Upper lobe of right lung (tissue), 1 donor: Measurements from ENCODE around the gene BHLHE23. TPM values are rescaled to one million over a fixed set of nuclear protein-coding genes. Genes with fewer than 3 reads are reported as not detected.

Source experiments
- ATAC-seq: fragments of 200-7000 bp; cut with Tn5 transposase; one replicate; pipeline ENCODE4 v1.9.1; 2020; ENCODE audit warnings: mild to moderate bottlenecking, moderate library complexity
- DNase-seq: peaks from one replicate; pipeline ENCODE4 v3.0.0-alpha.2; 2020
- H3K27ac ChIP-seq: fragments of 200-600 bp; one replicate; pipeline ENCODE4 v1.8.0; 2022
- H3K27me3 ChIP-seq: fragments of 200-600 bp; one replicate; pipeline ENCODE4 v1.8.0; 2022; ENCODE audit warnings: mild to moderate bottlenecking
- H3K36me3 ChIP-seq: fragments of 200-600 bp; one replicate; pipeline ENCODE4 v1.8.0; 2022
- H3K4me1 ChIP-seq: fragments of 200-600 bp; one replicate; pipeline ENCODE4 v1.8.0; 2022
- H3K4me3 ChIP-seq: fragments of 200-600 bp; one replicate; pipeline ENCODE4 v1.8.0; 2022; ENCODE audit warnings: mild to moderate bottlenecking
- H3K9me3 ChIP-seq: fragments of 200-600 bp; one replicate; pipeline ENCODE4 v1.8.0; 2022
- intact Hi-C: fragments of 100-400 bp; cut with DNase I; formaldehyde crosslinking; loops from one replicate; pipeline ENCODE4 v1.11.0; 2022
- total RNA-seq: library from RNA; stranded (reverse); fragmentation: NEBNext Ultra II Directional; extraction: Animal tissue kit (Norgen Biotek cat#: 25700); gene quantifications from one replicate; pipeline ENCODE4 v1.2.1, GENCODE V29; 2021
- TF ChIP-seq, protein P1 (sequence below): fragments of 200-600 bp; IDR thresholded peaks from one replicate; pipeline ENCODE4 v1.8.0; 2022; ENCODE audit warnings: antibody characterized with exemption
- donor health status: DM: no; HTN: yes; CAD: no; lungs with severe emphysema.

Gene BHLHE23
- total RNA-seq, 1 donor from 2014 or later = not detected

DNA sequence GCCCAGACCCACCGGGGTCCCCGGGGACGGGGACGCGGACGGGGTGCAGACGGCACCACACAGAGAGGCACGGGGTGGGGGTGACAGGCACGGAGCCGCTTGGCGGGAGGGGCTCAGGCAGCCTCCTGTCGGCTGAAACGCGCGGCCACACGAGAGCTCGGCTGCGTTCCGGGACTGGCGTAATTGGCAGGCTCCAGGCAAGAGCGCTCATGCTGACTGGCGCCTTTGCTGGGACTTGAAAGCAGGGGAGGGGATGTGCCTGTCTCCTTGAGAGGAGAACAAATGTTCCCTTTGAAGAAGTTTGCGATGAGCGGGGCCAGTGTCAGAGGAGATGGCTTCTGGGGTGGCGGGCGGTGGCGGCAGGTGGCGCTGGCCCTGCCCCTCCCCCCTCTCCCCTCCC is 25.8 kb downstream of the BHLHE23 start:
- Histone ChIP-seq H3K27ac (no peak overlapping the region), H3K4me1 (peaks cover 3% of the 10 kb centered on the region), H3K36me3 (no peaks in the 10 kb centered on the region), H3K4me3 (no peak overlapping the region), H3K27me3 (peaks cover 90% of the 10 kb centered on the region), H3K9me3 (no peaks in the 10 kb centered on the region)
- DNase-seq (no peak), ATAC-seq (no peak)
- intact Hi-C loops = no loop called here
- TF ChIP-seq, protein P1, sequence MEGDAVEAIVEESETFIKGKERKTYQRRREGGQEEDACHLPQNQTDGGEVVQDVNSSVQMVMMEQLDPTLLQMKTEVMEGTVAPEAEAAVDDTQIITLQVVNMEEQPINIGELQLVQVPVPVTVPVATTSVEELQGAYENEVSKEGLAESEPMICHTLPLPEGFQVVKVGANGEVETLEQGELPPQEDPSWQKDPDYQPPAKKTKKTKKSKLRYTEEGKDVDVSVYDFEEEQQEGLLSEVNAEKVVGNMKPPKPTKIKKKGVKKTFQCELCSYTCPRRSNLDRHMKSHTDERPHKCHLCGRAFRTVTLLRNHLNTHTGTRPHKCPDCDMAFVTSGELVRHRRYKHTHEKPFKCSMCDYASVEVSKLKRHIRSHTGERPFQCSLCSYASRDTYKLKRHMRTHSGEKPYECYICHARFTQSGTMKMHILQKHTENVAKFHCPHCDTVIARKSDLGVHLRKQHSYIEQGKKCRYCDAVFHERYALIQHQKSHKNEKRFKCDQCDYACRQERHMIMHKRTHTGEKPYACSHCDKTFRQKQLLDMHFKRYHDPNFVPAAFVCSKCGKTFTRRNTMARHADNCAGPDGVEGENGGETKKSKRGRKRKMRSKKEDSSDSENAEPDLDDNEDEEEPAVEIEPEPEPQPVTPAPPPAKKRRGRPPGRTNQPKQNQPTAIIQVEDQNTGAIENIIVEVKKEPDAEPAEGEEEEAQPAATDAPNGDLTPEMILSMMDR = no peak

DNA sequence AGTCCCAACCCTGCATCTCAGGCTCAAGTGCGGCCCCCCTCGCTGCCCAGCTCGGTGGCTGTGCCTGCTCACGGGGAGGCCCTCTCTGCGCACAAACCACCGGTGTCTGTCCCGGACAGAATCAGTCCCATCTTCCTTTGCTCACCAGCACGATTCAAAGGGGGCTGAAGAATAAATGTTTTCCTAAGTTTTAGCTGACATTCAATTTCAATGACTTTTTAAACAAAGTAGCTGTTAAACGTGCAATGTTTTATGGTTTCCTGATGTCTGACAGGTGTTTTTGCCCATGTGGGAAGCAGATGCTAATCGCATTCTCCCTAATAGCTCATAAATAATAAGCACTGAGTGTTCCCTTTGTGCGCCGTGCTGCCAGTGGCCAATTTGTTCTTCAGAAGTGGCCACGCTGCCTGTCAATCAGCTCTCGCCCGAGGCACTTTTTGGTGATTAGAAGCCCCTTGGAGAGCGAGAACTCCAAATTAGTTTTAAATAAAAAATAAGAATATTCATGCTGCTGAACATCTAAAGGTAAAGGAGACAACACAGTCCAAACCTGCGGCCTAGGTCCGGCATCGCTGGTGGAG is 26.3 kb downstream of the BHLHE23 start:
- no peaks in the 10 kb centered on the region for H3K36me3 ChIP-seq
- intact Hi-C loops = no loop called here
- TF ChIP-seq, protein P1 = no peak
- H3K4me1 ChIP-seq = peaks cover 3% of the 10 kb centered on the region
- H3K9me3 ChIP-seq = no peaks in the 10 kb centered on the region
- H3K4me3 ChIP-seq = no peak overlapping the region
- ATAC-seq (no peak), DNase-seq (no peak)
- H3K27ac ChIP-seq = no peak overlapping the region
- H3K27me3 ChIP-seq = peaks cover 90% of the 10 kb centered on the region

DNA sequence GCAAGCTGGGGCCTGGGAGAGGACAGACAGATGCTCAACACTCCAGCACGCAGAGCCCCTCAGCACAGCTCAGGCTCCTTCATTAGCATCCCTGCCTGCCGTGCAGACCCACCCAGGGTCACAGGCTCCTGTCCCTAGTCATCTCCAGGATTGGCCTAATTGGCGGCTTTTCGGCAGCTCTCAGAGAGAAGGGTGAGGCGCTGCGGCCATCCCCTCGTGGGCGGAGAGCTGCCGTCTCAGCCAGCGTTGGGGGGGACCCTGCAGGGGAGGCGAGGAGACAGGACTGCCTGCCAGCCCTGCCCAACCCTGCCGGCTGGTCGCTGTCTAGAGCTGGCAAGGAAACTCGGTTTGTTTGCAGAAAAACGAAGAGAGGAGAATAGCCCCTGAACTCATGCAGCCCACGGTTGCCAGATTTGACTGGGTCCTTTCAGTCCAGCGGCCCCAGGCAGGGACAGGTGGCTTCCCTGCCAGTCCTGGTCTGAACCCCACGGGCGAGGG is 26.8 kb downstream of the BHLHE23 start:
- Histone ChIP-seq H3K27ac (no peak overlapping the region), H3K4me3 (no peak overlapping the region), H3K9me3 (no peaks in the 10 kb centered on the region), H3K27me3 (peaks cover 90% of the 10 kb centered on the region), H3K4me1 (peaks cover 3% of the 10 kb centered on the region), H3K36me3 (no peaks in the 10 kb centered on the region)
- ATAC-seq (no peak), DNase-seq (no peak)
- intact Hi-C loops = no loop called here
- TF ChIP-seq, protein P1 = no peak

DNA sequence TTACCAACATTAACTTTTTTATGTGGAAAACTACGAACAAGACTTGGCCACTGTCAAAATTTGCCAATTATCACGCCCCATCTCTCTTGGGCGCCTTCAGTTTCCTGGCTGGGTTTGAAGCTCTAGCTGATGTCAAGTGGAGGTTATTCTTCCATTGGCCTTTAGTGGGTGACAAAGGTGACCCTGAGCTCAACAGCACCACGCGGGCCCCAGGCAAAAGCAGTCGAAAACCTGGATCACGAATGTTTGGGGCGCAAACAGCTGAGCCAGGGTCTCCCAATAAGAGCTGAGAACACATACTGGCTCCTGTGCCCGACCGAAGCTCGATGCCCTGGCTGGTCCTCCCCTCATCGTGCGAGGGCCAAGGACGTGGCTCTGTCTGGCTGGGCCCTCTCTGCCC is 27.5 kb downstream of the BHLHE23 start:
- TF ChIP-seq, protein P1 = no peak
- no peak for DNase-seq
- Histone ChIP-seq H3K4me3 (no peak overlapping the region), H3K9me3 (no peaks in the 10 kb centered on the region), H3K27me3 (peaks cover 90% of the 10 kb centered on the region), H3K4me1 (peaks cover 3% of the 10 kb centered on the region), H3K36me3 (no peaks in the 10 kb centered on the region), H3K27ac (no peak overlapping the region)
- no peak for ATAC-seq
- intact Hi-C loops = no loop called here

DNA sequence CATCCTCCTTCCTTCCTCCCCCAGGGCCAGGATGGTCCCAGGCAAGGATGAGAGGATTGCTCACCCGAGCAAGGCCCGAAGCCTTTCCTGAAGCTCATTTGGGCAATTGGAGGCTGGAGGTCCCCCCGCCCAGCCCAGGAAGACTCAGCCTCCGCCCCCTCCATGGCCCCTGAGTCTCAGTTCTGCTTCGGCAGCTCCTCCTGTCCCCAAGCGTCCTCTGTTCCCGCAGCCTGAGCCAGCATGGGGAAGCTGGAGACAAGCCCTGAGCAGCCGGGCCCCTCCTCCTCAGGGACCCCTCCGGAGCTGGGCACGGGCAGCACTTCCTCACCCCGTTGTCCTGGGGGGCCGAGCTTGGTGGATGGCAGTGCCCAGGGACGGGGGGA is 28.2 kb downstream of the BHLHE23 start:
- intact Hi-C loops = no loop called here
- TF ChIP-seq, protein P1 = no peak
- Histone ChIP-seq H3K36me3 (no peaks in the 10 kb centered on the region), H3K4me3 (no peak overlapping the region), H3K9me3 (no peaks in the 10 kb centered on the region), H3K27ac (no peak overlapping the region), H3K4me1 (peaks cover 3% of the 10 kb centered on the region), H3K27me3 (peaks cover 94% of the 10 kb centered on the region)
- DNase-seq (no peak), ATAC-seq (no peak)
